ENCODE data around the gene ATP5ME.

DNA sequence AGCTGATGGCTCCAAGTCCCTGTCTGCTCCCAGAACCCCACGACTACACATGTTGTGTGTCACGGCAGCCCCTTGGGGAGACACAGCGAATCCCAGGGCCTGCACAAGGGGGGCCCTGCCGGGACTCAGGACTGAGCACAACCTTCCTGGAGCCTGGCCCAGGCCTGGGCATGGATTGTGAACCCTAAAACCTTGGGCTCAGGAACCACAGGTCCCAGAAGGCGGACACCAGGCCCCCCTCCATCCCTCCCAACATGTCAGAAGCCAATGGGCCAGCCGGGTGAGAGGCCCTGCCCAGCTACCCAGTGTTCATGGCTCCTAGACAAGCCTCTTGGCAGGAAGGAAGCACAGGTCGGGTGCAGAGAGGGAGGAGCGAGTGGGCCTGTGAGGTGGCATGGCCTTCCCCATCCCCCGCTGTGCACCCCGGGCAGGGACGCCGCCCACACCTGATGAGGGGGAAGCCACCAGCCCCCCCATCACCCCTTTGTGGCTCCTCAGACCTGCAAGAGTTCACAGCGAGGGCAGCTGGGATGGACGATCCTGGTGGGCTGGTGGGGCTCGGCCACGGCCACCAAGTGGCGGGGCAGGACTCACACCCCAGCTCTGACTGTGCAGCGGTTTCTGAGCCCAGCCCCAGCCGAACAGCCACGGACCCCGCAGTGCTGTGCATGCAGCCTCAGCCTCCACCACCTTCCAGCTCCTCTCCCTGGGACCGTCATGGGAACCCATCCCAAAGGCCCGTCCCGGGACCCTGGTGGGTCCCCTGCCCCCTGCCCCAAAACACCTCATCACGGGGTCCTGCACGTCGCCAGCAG is 45.0 kb downstream of the ATP5ME start:
- TF ChIP-seq POLR2AphosphoS5 (IDR thresholded peaks at IDR 0.05; ENCODE audit: low read depth, low read length), result no peak
- TF ChIP-seq, protein P1, sequence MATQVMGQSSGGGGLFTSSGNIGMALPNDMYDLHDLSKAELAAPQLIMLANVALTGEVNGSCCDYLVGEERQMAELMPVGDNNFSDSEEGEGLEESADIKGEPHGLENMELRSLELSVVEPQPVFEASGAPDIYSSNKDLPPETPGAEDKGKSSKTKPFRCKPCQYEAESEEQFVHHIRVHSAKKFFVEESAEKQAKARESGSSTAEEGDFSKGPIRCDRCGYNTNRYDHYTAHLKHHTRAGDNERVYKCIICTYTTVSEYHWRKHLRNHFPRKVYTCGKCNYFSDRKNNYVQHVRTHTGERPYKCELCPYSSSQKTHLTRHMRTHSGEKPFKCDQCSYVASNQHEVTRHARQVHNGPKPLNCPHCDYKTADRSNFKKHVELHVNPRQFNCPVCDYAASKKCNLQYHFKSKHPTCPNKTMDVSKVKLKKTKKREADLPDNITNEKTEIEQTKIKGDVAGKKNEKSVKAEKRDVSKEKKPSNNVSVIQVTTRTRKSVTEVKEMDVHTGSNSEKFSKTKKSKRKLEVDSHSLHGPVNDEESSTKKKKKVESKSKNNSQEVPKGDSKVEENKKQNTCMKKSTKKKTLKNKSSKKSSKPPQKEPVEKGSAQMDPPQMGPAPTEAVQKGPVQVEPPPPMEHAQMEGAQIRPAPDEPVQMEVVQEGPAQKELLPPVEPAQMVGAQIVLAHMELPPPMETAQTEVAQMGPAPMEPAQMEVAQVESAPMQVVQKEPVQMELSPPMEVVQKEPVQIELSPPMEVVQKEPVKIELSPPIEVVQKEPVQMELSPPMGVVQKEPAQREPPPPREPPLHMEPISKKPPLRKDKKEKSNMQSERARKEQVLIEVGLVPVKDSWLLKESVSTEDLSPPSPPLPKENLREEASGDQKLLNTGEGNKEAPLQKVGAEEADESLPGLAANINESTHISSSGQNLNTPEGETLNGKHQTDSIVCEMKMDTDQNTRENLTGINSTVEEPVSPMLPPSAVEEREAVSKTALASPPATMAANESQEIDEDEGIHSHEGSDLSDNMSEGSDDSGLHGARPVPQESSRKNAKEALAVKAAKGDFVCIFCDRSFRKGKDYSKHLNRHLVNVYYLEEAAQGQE (IDR thresholded peaks at IDR 0.05; ENCODE audit: insufficient read depth in 1 of 2, low read depth in 2 of 2, low read length in 2 of 2), result no peak
- TF ChIP-seq SIN3A (IDR thresholded peaks at IDR 0.05; ENCODE audit: borderline replicate concordance, insufficient read depth, low read length), result no peak
- TF ChIP-seq TAF1 (IDR thresholded peaks at IDR 0.05; ENCODE audit: borderline replicate concordance, insufficient read depth, low read length), result no peak

Measured in PFSK-1 (cell line).